HepG2 (cell line): Measurements from ENCODE around the gene NLRX1. TPM values are rescaled to one million over a fixed set of nuclear protein-coding genes. Genes with fewer than 3 reads are reported as not detected.
A peak's percentile ranks its signal among the peaks of the same experiment; 100 is the strongest.

ENCODE experiments used
- CCDC6 ChIP-seq: sonication (generic); formaldehyde crosslinking; IDR thresholded peaks from 2 replicates; pipeline ENCODE4 v1.8.1; 2022; ENCODE audit warnings: mild to moderate bottlenecking, missing genetic modification reagents, moderate library complexity
- CREM ChIP-seq, 2 experiments: sonication (generic) in 1 of 2; formaldehyde crosslinking in 1 of 2; IDR thresholded peaks; 2 replicates each; pipeline versions ENCODE4 v1.4.0 to v1.6.1; 2016 to 2020; ENCODE audit warnings: antibody characterized with exemption in 1 of 2, mild to moderate bottlenecking in 1 of 2, missing genetic modification reagents in 1 of 2
- DZIP1 ChIP-seq: sonication (generic); formaldehyde crosslinking; IDR thresholded peaks from 2 replicates; pipeline ENCODE4 v1.5.0; 2020; ENCODE audit warnings: mild to moderate bottlenecking, missing genetic modification reagents
- EZH2 ChIP-seq: conservative IDR thresholded peaks from 2 replicates; pipeline ENCODE4 v1.6.1; 2012; ENCODE audit warnings: mild to moderate bottlenecking, low read depth, low read length, moderate library complexity
- FUBP1 ChIP-seq: sonication (generic); formaldehyde crosslinking; IDR thresholded peaks from 2 replicates; pipeline ENCODE4 v1.5.1; 2020; ENCODE audit warnings: missing genetic modification reagents, mild to moderate bottlenecking, borderline replicate concordance
- JARID2 ChIP-seq: sonication (generic); formaldehyde crosslinking; IDR thresholded peaks from 2 replicates; pipeline ENCODE4 v1.8.1; 2023; ENCODE audit warnings: missing genetic modification reagents, inconsistent platforms; ENCODE audit not compliant: insufficient replicate concordance
- MTA3 ChIP-seq: sonication (generic); formaldehyde crosslinking; IDR thresholded peaks from 2 replicates; pipeline ENCODE4 v1.4.0; 2020; ENCODE audit warnings: missing genetic modification reagents
- SCMH1 ChIP-seq: sonication (generic); formaldehyde crosslinking; IDR thresholded peaks from 2 replicates; pipeline ENCODE4 v1.9.0; 2021; ENCODE audit warnings: missing genetic modification reagents, mild to moderate bottlenecking, borderline replicate concordance
- SNAPC2 ChIP-seq: sonication (generic); formaldehyde crosslinking; IDR thresholded peaks from 2 replicates; pipeline ENCODE4 v1.8.1; 2022; ENCODE audit warnings: mild to moderate bottlenecking, missing genetic modification reagents
- SNAPC4 ChIP-seq: sonication (generic); formaldehyde crosslinking; IDR thresholded peaks from 2 replicates; pipeline ENCODE4 v1.4.0; 2020; ENCODE audit warnings: mild to moderate bottlenecking, missing genetic modification reagents
- SSRP1 ChIP-seq: IDR thresholded peaks from 2 replicates; pipeline ENCODE4 v1.6.1; 2016; ENCODE audit warnings: control low read depth
- ZFP90 ChIP-seq: sonication (generic); formaldehyde crosslinking; IDR thresholded peaks from 2 replicates; pipeline ENCODE4 v1.8.0; 2022; ENCODE audit warnings: missing genetic modification reagents, mild to moderate bottlenecking, inconsistent platforms, borderline replicate concordance
- ZNF263 ChIP-seq: sonication (generic); formaldehyde crosslinking; IDR thresholded peaks from 2 replicates; pipeline ENCODE4 v1.4.0; 2020; ENCODE audit warnings: missing genetic modification reagents
- ZNF280D ChIP-seq: sonication (generic); formaldehyde crosslinking; IDR thresholded peaks from 2 replicates; pipeline ENCODE4 v1.5.1; 2020; ENCODE audit warnings: mild to moderate bottlenecking, missing genetic modification reagents
- ZNF484 ChIP-seq: sonication (generic); formaldehyde crosslinking; IDR thresholded peaks from 2 replicates; pipeline ENCODE4 v1.5.1; 2020; ENCODE audit warnings: mild to moderate bottlenecking, low read depth, missing genetic modification reagents, borderline replicate concordance
- polyA plus RNA-seq, 8 experiments: library from polyadenylated mRNA; depleted of rRNA in 3 of 8; stranded (reverse) in 7 of 8; unstranded in 1 of 8; fragments of >200 nt; fragmentation: Illumina TruSeq in 4 of 8; extraction: Trizol in 4 of 8; gene quantifications; 2 replicates each; pipeline versions ENCODE4 v1.2.1 to v1.2.3, GENCODE V29; 2011 to 2016; ENCODE audit warnings: low read depth in 4 of 8, missing spikeins in 1 of 8, mixed read lengths in 1 of 8; ENCODE audit not compliant: insufficient read depth in 1 of 8
- total RNA-seq, 5 experiments: library from RNA; depleted of rRNA; stranded (reverse); fragments of >200 nt; fragmentation: Illumina TruSeq; extraction: Trizol; gene quantifications; 2 replicates each; pipeline ENCODE4 v1.2.3, GENCODE V29; 2016; ENCODE audit warnings: low read depth in 1 of 5

The NLRX1 gene
- total and polyA plus RNA-seq, 2 of the 13 experiments (the other 11 are each of a cell fraction or from before 2014, with no cell fraction given): 8.7 to 11.0 TPM

- TF ChIP-seq DZIP1 (CRISPR knock-in tag): no peak
- TF ChIP-seq ZNF484 (CRISPR knock-in tag): no peak
- TF ChIP-seq ZNF263: 0 out of 2 replicates have a peak, but pooled peaks have one; percentile 38
- TF ChIP-seq MTA3: no peak
- no peak; the same call in 1 of the 2 replicates for TF ChIP-seq ZFP90 (CRISPR knock-in tag)
- TF ChIP-seq CREM (IDR thresholded peaks at IDR 0.05): peak; percentile 76
- TF ChIP-seq CREM (CRISPR knock-in tag; IDR thresholded peaks at IDR 0.05): no peak
- no peak for TF ChIP-seq JARID2
- no peak for TF ChIP-seq EZH2
- TF ChIP-seq SNAPC2 (CRISPR knock-in tag): peak; percentile 94
- TF ChIP-seq CCDC6: no peak
- no peak; the same call in 1 of the 2 replicates for TF ChIP-seq ZNF280D (CRISPR knock-in tag)
- TF ChIP-seq SNAPC4: no peak
- no peak for TF ChIP-seq SSRP1
- TF ChIP-seq FUBP1 (CRISPR knock-in tag): no peak
- TF ChIP-seq SCMH1 (CRISPR knock-in tag): no peak
These were observed 47.3 kb upstream of the NLRX1 start, which contains the start of gene HINFP (continued) for GRCh38 chr11:119121008-119121810.
